M059J (cell line): ENCODE results near the gene TXNRD1. TPM values are rescaled to one million over a fixed set of nuclear protein-coding genes. Genes with fewer than 3 reads are reported as not detected.

Experiments
- DNase-seq: peaks from one replicate; pipeline ENCODE4 v3.0.0-alpha.2; 2012; ENCODE audit warnings: low read depth
- total RNA-seq: library from RNA; depleted of rRNA; stranded (reverse); fragments of >200 nt; shearing (Covaris generic); gene quantifications from 2 replicates; pipeline ENCODE4 v1.2.3, GENCODE V29; 2014

Gene TXNRD1
- total RNA-seq, 1 experiment from 2014 or later = 461 TPM

DNA sequence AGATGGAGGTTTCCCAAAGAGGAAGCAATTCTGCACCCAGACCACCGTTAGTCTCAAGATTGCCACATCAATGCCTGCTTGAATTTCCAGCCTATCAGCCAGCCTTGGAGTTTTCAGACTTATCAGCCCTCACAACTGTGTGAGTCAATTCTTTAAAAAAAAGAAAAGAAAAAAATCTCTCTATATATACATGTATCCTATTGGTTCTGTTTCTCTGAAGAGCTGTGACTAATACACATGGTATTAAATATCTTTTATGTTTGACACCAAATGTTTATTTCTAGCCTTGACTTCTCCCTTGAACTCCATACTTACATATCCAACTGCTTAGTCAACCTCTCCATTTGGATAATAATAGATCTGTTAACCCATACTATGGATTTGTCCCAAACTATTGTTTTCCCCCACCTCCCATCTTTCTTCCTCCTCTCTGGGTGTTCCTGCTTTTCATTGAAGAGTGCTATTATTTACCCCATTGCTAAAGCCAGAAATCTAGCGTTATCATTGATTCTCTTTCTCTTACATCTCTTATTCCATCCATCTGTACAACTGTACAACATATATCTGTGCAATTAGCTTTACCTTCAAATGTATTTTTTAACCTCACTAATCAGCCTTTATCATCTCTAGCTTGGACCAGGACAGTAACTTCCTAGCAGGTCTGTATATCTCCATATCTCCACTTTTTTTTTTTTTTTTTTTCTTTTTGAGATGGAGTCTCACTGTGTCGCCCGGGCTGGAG, 65.3 kb downstream of the TXNRD1 start:
- peak; percentile 94 for DNase-seq

DNA sequence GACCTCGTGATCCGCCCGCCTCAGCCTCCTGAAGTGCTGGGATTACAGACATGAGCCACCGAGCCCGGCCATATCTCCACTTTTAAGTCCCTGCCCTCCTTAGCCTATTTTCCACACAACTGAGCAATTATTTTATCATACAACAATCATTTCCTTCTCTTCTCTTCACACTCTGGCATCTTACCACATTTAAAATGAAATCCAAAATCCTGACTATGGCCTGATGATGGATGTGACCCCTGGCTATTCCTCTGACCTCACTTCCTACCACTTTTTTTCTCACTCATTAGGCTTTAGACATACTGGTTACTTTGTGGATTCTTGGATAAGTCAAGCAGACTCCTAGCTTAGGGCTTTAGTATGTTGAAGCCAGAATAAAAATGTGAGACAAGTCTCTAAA, 66.1 kb downstream of the TXNRD1 start:
- peak; percentile 94 for DNase-seq

DNA sequence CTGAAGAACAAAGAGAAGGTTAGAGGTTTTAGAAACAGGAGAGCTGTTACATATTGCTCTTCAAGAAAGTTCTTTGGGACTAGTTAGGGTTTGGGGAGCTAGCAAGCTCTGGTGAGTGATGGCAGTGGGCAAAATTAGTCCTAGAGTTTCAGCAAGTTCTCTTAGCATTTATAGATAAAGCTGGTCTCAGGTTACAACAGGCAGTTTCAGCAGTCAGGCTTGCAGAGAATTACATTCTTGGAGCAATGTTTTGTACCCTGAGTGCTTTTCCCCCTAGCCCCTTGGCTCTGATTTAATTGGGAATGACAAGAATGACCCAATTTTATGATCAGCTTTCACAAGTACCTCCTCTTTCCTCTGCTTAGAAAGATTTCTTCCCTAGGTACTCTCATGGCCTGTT, 66.5 kb downstream of the TXNRD1 start:
- peak; percentile 59 for DNase-seq

DNA sequence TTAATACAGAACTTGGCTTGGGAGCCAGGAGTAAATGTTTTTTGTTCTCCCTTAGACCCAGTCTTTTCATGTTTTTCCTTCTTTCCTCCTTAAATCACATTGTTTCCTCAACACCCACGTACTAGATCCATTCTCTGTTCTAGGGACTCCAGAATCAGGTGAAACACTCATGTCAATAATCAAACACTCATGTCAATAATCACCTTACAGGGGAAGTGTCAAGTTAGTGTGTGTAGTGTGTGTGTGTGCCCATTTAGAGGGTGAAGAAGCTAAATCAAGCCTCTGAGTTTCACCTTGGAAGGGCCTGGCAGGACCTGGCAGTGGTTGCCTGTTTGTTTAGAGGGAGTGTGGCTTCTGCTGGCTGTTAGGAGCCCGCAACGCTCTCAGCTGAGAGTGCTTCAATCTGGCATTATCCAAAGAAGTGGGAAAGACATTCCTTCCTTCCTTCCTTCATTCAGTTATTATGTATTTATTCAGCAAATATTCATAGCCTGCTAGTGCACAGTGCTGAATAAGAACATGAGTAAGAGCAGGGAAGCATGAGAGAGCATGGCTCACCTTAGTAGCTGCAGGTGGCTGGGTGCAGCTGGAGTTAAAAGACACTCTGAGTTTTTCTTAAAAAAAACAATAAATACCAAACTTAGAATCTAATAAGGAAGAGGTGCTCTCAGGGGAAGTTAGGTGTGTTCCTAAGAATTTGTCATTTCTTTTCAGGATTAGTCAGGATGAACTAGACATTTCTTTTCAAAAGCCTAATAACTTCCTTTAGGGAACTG, 70.3 kb downstream of the TXNRD1 start:
- DNase-seq = no peak

DNA sequence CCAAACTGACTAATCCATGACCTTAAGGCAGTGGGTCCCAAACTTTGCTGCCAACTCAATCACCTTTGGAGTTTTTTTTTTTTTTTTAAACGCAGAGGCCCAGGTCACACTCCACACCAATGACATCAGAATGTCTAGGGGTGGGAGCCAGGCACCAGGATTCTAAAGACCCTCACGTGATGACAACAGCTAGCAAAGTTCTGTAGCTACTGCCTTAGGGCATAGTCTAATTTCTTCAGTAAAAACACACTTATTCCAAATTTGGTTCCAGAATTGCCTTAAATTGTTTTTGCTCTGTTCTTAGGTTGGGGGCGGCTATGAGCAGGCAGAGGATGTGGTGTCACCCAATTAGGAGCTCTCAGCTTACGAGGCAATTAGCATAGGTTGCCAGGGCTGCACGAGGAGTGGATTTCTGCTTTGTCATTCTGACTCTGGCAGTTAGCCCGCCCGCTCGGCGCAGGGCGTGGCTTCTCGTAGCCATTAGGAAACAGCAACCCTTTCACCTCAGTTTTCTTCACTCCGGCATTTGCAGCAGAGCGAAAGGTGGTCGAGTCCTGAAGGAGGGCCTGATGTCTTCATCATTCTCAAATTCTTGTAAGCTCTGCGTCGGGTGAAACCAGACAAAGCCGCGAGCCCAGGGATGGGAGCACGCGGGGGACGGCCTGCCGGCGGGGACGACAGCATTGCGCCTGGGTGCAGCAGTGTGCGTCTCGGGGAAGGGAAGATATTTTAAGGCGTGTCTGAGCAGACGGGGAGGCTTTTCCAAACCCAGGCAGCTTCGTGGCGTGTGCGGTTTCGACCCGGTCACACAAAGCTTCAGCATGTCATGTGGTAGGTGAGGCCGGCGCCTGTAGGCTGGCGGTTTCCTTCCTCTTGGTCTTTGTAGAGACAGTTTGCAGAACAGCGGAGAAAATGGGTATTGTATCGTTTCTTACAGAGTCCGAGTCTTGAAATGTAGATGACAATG, 71.2 kb downstream of the TXNRD1 start:
- peak; percentile 98 for DNase-seq

DNA sequence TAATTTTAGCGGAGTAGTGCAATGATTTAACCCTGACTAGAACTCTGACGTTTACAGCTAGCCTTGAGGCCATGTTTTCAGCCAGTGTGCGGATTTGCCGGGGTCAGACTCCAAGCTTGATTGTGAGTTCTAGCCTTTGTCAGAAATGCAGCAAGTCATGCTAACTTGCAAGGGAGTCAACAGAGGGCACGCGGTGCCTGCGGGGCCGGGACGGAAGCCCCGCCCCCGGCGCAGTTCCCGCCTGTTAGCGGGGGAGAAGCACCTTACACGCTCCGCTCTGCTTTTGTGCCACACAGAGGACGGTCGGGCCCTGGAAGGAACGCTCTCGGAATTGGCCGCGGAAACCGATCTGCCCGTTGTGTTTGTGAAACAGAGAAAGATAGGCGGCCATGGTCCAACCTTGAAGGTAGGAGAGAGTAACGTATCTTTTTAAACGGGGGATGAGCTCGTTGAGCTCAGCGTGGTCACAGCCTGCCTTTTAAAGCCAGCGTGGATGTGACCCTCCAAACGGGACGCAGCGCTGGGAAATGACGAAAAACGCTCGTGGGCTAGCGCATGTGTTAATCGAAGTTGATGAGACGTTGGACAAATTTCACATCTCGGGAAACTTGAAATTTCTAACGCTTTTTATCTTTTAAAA, 73.2 kb downstream of the TXNRD1 start:
- peak; percentile 88 for DNase-seq

DNA sequence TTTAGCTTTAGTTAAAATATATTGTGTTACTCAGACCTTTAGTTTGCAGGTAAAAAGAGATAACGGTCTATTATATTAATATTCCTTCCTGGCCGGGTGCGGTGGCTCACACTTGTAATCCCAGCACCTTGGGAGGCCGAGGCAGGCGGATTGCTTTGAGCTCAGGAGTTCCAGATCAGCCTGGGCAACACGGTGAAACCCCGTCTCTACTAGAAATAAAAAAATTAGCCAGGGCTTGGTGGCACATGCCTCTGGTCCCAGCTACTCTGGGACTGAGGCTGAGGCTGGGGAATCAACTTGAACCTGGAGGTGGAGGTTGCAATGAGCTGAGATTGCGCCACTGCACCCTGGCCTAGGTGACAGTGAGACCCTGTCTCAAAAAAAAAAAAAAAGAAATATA, 74.7 kb downstream of the TXNRD1 start:
- no peak for DNase-seq

DNA sequence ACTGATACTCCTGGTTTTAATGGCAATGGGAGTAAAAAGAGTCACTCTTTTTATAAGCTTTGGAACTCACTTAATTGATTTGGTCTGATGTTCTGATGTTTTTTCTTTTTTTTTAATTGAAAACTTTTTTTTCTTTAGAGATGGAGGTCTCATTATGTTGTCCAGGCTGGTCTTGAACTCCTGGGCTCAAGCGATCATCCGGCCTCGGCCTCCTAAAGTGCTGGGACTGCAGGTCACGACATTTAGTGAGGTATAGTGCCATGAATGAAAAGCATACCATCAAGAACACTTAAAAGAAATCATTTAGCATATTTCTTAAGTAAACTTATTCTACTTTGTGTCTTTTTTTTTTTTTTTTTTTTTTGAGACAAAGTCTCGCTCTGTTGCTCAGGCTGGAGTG, 75.3 kb downstream of the TXNRD1 start:
- no peak for DNase-seq

DNA sequence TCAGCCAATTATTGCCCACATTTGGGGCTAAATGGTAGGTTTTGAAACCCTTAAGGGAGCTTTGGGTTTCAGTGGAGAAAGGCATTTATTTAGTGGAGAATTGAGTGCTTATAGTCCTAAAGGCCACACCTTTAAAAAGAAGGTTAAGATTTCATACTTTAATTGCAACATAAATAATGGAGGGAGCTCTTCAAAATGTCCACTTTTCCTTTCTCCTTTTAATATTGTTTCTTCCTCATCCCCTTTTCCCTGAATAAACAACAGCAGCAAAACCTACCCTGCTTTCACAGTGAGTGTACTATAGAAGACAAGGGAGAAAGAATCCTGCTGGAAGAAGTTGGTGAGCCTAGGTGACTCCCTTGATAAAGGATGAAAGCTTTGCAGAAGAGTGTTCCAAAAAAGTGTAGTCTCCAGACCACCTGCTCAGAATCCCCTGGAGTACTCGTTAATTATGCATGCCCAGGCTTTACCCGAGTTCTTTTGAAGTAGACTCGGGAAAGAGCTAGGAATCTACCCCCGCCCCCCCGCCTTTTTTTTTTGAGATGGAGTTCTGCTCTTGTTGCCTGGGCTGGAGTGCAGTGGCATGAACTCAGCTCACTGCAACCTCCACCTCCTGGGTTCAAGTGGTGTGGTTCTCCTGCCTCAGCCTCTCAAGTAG, 76.4 kb downstream of the TXNRD1 start:
- DNase-seq = no peak

DNA sequence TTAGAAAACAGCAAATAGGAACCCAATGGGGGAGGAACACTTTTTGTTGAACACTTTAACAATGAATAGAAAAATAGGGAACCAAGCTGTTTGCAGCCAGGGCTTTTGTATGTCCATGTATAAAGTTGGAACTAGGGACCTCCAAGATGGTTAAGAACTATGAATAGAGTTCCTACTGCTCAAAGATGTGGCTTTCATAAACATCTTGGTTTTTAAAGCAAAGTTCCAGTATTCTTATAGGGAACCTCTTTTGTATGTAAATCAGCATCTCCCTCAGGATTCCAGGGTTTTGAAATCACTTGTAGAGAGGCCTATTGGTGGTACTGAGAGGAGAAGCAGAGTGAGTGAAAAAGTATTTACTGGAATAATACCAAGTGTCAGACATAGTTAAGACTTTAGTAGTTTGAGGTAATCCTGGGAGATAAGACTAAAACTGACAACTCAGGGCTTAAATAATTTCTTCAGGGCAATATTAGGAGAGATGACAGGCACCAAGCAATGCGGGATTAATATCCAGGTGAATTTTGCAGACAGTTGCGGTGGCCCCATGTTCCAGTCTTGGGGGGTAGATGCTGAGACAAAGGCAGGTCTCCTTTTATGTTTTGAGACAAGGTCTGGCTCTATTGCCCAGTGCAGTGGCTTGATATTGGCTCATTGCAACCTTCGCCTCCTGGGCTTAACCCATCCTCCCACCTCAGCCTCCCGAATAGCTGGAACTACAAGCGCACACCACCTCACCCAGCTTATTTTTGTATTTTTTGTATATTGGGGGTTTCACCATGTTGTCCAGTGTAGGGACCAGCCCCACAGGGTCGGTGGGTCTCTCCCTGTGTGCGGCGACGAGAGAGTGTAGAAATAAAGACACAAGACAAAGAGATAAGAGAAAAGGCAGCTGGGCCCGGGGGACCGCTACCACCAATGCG, 77.6 kb downstream of the TXNRD1 start:
- DNase-seq = no peak

DNA sequence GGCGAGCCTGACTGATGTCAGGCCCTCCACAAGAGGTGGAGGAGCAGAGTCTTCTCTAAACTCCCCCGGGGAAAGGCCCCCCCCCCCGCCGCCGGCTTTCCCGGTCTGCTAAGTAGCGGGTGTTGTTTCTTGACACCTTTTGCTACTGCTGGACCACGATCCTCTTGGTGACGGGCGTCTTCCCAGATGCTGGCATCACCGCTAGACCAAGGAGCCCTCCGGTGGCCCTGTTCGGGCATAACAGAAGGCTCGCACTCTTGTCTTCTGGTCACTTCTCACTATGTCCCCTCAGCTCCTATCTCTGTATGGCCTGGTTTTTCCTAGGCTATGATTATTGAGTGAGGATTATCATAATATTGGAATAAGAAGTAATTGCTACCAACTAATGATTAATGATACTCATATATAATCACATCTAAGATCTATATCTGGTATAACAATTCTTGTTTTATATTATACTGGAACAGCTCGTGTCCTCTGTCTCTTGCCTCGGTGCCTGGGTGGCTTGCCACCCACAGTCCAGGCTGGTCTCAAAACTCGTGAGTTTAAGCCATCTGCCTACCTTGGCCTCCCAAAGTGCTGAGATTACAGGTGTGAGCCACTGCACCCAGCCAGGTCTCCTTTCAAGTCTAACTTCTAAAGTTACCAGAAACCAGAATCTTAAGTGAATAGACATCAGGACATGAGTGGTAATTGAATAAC, 78.7 kb downstream of the TXNRD1 start:
- DNase-seq = peak; percentile 54

DNA sequence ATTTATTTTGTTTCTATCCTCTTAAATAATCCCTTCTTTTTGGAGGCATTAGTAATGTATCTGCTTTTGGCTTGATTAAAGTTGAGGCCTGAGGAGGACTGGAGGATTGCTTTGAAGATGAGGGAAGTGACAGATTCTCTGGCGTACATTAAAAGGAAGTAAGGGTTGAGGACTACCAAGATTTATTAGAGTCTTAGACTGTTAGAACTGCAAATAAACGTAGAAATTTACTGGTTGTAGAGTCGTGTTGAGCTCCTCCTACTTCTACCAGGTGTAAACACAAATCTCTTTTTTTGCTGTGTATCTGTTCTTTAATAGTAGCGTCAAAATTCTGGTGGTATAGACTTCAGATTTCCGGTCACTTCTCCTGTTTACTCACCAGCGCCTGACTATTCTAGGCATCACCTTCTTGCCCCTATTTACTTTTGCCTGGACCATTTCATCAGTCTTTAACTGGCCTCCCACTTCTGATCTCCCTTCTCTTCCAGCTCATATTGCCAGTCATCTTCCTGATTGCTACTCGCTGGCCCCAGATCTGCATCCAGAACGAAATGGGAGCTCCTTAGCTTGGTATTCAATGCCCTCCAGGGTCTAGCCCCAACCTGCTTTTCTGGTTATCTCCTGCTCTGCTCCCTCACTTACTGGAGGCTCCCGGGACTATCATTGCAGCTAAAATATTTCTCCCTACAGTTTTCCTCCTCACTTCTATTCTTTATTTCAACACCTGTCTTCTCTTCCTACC, 79.5 kb downstream of the TXNRD1 start:
- no peak for DNase-seq

DNA sequence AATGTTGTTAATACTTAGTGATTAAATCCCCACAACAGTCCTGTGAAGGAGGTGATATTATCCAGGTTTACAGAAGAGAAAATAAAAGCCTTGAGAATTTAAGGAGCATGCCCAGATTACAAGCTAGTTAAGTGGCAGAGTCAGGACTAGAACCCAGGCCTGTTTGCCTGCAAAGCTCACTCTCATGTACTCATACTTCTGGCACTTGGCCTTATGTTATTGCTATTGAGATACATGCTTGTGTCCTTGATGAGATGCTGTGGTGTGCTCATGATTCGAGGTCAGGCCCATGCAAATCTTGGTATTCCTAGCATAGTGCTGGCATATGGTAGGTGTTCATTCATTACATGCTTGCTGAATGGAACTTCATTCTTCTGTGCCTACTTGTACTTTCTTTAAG, 80.4 kb downstream of the TXNRD1 start:
- DNase-seq = no peak

DNA sequence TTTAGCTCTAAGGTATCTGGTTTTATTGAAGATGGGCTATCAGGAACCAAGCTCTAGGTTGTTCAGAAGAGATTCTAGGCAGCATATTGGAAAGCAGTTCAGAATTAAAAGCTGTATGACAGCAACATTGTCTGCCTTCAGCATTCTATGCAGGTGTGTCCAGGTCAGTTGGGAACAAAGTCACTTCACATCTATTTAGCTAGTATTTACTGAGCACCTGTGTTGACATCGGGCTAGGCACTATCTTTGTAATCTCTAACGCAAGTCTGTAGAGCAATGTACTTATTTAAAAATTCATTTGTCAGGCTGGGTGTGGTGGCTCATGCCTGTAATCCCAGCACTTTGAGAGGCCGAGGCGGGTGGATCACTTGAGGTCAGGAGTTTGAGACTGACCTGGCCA, 81.1 kb downstream of the TXNRD1 start:
- DNase-seq = no peak

DNA sequence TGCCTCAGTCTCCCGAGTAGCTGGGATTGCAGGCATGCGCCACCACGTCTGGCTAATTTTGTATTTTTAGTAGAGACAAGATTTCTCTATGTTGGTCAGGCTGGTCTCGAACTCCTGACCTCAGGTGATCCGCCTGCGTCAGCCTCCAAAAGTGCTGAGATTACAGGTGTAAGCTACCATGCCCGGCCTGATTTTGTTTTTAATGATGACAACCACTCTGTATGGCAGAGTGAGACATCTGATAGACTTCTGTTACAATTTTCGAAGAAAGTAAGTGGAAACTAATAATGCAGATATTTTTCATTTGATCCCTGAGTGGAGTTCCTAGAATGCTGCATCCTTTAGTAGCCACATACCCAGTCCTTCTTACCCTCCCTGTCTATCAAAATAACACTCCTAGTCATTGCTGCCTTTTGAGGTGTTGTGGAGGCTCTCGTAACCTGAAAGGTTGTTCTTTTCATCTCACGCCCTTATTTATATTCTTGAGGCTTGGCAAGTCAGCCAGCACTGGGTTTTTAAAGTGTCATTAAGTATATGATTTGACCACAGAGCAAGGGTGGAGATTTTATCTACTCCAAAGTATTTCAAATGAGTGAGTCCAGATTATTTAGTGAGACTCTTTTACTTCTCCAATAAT, 82.0 kb downstream of the TXNRD1 start:
- DNase-seq = peak; percentile 73

DNA sequence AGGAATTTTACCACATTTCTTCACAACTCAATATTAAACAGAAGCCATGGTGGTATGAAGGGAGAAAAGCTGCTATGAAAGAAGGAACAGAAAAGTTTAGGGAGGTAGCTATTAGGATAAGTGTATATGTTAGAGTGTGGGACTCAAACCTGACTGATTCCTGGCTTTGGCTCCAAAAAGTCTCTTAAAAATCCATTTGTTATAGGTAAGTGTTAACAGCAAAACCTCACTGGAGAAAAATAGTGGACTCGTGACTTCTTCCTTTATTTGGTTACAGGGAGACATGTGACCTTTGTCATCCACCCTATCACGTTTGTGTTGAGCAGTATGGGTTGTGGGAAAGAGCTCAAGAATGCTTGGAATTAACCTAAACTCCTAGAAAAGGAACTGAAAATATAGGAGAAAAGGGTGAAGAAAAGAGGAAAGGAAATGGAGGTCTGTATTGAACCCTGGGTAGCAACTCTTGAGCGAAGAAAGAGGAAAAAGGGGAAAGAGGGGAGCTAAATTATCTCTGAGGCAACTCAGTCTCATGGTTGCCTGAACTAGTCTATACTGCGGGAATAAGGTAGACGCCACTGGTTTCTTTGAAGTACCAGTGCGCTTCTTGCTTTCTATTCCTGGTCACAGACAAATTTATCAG, 84.4 kb downstream of the TXNRD1 start:
- no peak for DNase-seq

DNA sequence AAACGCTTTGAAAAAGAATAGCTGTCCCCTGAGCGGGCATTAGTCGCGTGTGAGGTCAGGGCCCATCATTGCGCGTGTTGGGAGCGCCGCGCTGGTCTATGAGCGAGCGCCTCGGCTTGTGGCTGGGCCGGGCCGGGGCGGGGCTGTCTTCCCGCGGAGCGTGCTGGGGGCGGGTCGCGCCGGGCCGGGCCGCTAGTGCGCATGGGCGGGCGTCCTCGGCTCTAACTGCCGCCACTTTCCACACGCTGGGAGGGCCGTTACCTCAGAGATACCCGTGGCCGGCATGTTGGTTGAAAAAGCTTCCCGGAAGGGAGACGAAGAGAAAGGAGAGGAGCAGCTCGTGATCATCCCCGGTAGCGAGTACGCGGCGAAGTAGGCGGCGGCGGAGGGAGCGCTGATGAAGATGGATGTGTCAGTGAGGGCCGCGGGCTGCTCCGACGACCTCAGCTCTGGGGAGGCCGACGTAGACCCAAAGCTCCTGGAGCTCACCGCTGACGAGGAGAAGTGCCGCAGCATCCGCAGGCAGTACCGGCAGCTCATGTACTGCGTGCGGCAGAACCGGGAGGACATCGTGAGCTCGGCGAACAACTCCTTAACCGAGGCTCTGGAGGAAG, 88.1 kb downstream of the TXNRD1 start, which contains the start of gene EID3:
EID3 (plus strand) TSS at position 202 of the 614 bp plus-strand sequence; CDS start at position 398, 196 bp downstream.
- no peak for DNase-seq
